CMK (cell line): ENCODE data around the gene ZSCAN20.

Experiments
- DNase-seq: peaks from one replicate; pipeline ENCODE4 v3.0.0-alpha.2; 2010; ENCODE audit warnings: low read depth

ZSCAN20 gene

DNA sequence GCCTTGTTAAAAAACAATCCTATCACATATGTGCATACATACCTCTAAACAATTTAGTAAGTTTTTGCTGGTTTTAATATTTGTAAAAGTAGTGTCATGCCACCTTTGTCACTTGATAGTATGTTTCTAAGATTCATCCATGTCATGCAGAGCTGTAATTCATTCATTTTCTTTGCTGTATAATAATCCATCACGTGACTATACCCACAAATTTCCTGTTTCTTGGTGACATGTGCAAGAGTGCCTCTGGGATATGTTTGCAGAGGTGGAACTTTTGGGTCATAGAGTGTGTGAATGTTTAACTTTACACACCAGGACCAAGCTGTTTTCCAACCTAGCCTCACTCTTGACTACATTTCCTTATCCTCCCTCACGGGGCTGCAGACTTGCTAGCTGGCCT lies 62.9 kb downstream of the ZSCAN20 start:
- DNase-seq: no peak

DNA sequence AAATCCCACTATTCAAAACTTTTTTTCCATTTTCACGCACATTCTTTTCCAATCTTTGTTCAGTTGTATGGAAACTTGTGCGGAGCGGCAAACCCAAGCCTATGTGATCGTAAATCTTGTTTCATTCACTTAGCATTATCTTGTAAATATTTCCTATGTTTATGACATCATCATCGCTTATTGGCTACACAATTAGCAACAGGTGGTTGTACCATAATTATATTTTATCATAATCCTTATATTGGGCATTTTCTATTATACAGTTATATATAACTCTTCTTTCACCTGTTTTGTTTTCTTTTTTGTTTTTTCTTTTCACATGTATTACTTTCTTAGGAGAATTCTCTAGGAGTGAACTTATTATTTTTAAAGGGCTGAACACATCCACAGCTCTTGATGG lies 65.4 kb downstream of the ZSCAN20 start:
- DNase-seq: no peak

DNA sequence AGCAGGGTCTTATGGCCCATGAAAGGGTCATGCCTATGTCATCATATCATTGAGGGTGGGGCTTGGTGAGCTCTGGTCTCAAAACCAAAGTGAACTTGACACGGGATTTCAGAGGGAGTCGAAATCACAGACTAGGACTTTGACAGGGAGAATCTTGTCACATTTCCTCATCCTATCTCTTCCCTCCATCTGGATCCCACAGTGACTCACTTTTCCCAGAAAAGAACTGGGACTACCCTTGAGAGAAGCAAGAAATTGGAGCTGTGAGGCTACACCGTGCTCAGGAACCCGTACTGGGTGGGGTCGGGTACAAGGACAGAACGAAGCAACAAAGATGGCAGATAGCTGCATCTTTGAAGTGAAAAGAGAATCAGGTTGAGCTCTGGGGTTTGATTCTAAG lies 69.5 kb downstream of the ZSCAN20 start:
- no peak for DNase-seq
